GM23338 (cell line): ENCODE measurements around the gene SRGAP3. TPM values are rescaled to one million over a fixed set of nuclear protein-coding genes. Genes with fewer than 3 reads are reported as not detected.

ENCODE experiments used
- ATAC-seq: fragments of 200-7000 bp; cut with Tn5 transposase; 3 replicates; pipeline ENCODE4 v1.9.1; 2020
- DNase-seq: peaks from one replicate; pipeline ENCODE4 v3.0.0-alpha.2; 2015; ENCODE audit warnings: low spot score
- H2AFZ ChIP-seq: fragments of 200-600 bp; sonication (generic); 2 replicates; pipeline ENCODE4 v1.8.0; 2016; ENCODE audit warnings: antibody characterized with exemption, mild to moderate bottlenecking, moderate library complexity
- H3F3A ChIP-seq: fragments of 200-600 bp; sonication (generic); replicated peaks from 2 replicates; pipeline ENCODE4 v1.8.0; 2017; ENCODE audit warnings: antibody characterized with exemption, mixed run types, low read depth
- H3K27ac ChIP-seq: fragments of 200-600 bp; sonication (generic); 2 replicates; pipeline ENCODE4 v1.6.1; 2016; ENCODE audit warnings: low read depth
- H3K27me3 ChIP-seq: fragments of 200-600 bp; sonication (generic); 2 replicates; pipeline ENCODE4 v1.8.0; 2016; ENCODE audit warnings: mild to moderate bottlenecking, mixed run types, moderate library complexity; ENCODE audit not compliant: insufficient read depth
- H3K36me3 ChIP-seq: fragments of 200-600 bp; sonication (generic); 2 replicates; pipeline ENCODE4 v1.8.0; 2016; ENCODE audit warnings: mild to moderate bottlenecking; ENCODE audit not compliant: insufficient read depth
- H3K4me1 ChIP-seq: fragments of 200-600 bp; sonication (generic); 2 replicates; pipeline ENCODE4 v1.8.0; 2016; ENCODE audit warnings: mild to moderate bottlenecking, moderate library complexity; ENCODE audit not compliant: insufficient read depth
- H3K4me2 ChIP-seq: fragments of 200-600 bp; sonication (generic); 2 replicates; pipeline ENCODE4 v1.7.1; 2017; ENCODE audit warnings: mixed run types
- H3K4me3 ChIP-seq: fragments of 200-600 bp; sonication (generic); 2 replicates; pipeline ENCODE4 v1.6.1; 2016; ENCODE audit warnings: mixed run types
- H3K79me2 ChIP-seq: fragments of 200-600 bp; sonication (generic); replicated peaks from 2 replicates; pipeline ENCODE4 v1.8.0; 2017; ENCODE audit warnings: mild to moderate bottlenecking; ENCODE audit not compliant: insufficient read depth
- H3K9me2 ChIP-seq: fragments of 200-600 bp; sonication (generic); 2 replicates; pipeline ENCODE4 v1.8.0; 2017; ENCODE audit not compliant: insufficient read depth
- H4K20me1 ChIP-seq: fragments of 200-600 bp; sonication (generic); replicated peaks from 2 replicates; pipeline ENCODE4 v1.8.0; 2017; ENCODE audit warnings: mild to moderate bottlenecking; ENCODE audit not compliant: insufficient read depth
- H3K27ac Mint-ChIP-seq: 2 replicates; pipeline ENCODE4 v1.8.0; 2020; ENCODE audit warnings: inconsistent platforms, mild to moderate bottlenecking, moderate library complexity, mixed read lengths
- H3K27me3 Mint-ChIP-seq: 3 replicates; pipeline ENCODE4 v1.8.0; 2022; ENCODE audit warnings: low read depth, mild to moderate bottlenecking, moderate library complexity, mixed read lengths, inconsistent platforms; ENCODE audit not compliant: insufficient read depth, poor library complexity
- H3K36me3 Mint-ChIP-seq: 3 replicates; pipeline ENCODE4 v1.8.0; 2021; ENCODE audit warnings: low read depth, mild to moderate bottlenecking, inconsistent platforms, moderate library complexity, mixed read lengths
- H3K4me1 Mint-ChIP-seq: 3 replicates; pipeline ENCODE4 v1.8.0; 2020; ENCODE audit warnings: mild to moderate bottlenecking, inconsistent platforms, mixed read lengths
- H3K4me3 Mint-ChIP-seq: 3 replicates; pipeline ENCODE4 v1.8.0; 2021; ENCODE audit warnings: moderate library complexity, mild to moderate bottlenecking, inconsistent platforms, mixed read lengths
- H3K9me3 Mint-ChIP-seq: 3 replicates; pipeline ENCODE4 v1.8.0; 2020; ENCODE audit warnings: moderate library complexity, mild to moderate bottlenecking, inconsistent platforms, mixed read lengths
- EZH2 ChIP-seq: fragments of 200-600 bp; sonication (generic); IDR thresholded peaks from one replicate; pipeline ENCODE4 v1.8.0; 2017; ENCODE audit warnings: antibody characterized with exemption, mild to moderate bottlenecking, low read depth; ENCODE audit not compliant: unreplicated experiment
- STAT1 ChIP-seq: IDR thresholded peaks from one replicate; pipeline ENCODE4 v1.6.1; 2016; ENCODE audit warnings: antibody characterized with exemption; ENCODE audit not compliant: unreplicated experiment
- polyA plus RNA-seq: library from polyadenylated mRNA; unstranded; fragments of >200 nt; fragmentation: Nextera tagmentation; extraction: Ambion mirVana; gene quantifications from 2 replicates; pipeline ENCODE4 v1.2.1, GENCODE V29; 2016
- total RNA-seq: library from RNA; depleted of rRNA; stranded (reverse); fragments of >200 nt; shearing (Covaris generic); gene quantifications from 2 replicates; pipeline ENCODE4 v1.2.3, GENCODE V29; 2014
- TF ChIP-seq, protein P1 (sequence below): fragments of 250-450 bp; sonication (Bioruptor Pico); IDR thresholded peaks from 2 replicates; pipeline ENCODE4 v1.5.0; 2020; ENCODE audit warnings: mild to moderate bottlenecking, moderate library complexity
- TF ChIP-seq, protein P2 (sequence below): IDR thresholded peaks from one replicate; pipeline ENCODE4 v1.6.1; 2018; ENCODE audit warnings: antibody characterized with exemption; ENCODE audit not compliant: unreplicated experiment
- TF ChIP-seq, protein P3 (sequence below), 2 experiments: fragments of 200-600 bp in 1 of 2; sonication (generic) in 1 of 2; conservative IDR thresholded peaks; 2 replicates each; pipeline versions ENCODE4 v1.5.1 to v1.6.1; 2016 to 2017; ENCODE audit warnings: antibody characterized with exemption in 2 of 2, low read depth in 2 of 2, mild to moderate bottlenecking in 2 of 2, moderate library complexity in 1 of 2

SRGAP3 gene
- total and polyA plus RNA-seq, 2 experiments from 2014 or later = 6.4 to 9.4 TPM

DNA sequence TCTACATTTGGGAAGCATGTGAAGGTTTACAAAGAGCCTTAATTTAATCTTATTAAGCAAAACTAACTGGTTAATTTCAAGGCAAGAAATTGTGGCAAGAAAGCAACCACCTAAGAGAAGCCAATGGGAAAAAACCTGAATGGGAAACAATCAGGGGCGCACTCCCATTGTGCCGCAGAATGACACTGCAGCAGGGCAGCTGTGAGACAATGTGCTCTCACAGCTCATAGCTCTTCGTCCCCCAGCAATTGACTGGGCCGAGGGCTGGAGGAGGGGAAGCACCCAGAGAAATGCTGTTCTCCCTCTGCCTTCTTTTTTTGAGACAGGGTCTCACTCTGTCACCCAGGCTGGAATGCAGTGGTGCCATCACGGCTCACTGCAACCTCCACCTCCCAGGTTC, 192.9 kb downstream of the SRGAP3 start (continued):
- TF ChIP-seq, protein P1, sequence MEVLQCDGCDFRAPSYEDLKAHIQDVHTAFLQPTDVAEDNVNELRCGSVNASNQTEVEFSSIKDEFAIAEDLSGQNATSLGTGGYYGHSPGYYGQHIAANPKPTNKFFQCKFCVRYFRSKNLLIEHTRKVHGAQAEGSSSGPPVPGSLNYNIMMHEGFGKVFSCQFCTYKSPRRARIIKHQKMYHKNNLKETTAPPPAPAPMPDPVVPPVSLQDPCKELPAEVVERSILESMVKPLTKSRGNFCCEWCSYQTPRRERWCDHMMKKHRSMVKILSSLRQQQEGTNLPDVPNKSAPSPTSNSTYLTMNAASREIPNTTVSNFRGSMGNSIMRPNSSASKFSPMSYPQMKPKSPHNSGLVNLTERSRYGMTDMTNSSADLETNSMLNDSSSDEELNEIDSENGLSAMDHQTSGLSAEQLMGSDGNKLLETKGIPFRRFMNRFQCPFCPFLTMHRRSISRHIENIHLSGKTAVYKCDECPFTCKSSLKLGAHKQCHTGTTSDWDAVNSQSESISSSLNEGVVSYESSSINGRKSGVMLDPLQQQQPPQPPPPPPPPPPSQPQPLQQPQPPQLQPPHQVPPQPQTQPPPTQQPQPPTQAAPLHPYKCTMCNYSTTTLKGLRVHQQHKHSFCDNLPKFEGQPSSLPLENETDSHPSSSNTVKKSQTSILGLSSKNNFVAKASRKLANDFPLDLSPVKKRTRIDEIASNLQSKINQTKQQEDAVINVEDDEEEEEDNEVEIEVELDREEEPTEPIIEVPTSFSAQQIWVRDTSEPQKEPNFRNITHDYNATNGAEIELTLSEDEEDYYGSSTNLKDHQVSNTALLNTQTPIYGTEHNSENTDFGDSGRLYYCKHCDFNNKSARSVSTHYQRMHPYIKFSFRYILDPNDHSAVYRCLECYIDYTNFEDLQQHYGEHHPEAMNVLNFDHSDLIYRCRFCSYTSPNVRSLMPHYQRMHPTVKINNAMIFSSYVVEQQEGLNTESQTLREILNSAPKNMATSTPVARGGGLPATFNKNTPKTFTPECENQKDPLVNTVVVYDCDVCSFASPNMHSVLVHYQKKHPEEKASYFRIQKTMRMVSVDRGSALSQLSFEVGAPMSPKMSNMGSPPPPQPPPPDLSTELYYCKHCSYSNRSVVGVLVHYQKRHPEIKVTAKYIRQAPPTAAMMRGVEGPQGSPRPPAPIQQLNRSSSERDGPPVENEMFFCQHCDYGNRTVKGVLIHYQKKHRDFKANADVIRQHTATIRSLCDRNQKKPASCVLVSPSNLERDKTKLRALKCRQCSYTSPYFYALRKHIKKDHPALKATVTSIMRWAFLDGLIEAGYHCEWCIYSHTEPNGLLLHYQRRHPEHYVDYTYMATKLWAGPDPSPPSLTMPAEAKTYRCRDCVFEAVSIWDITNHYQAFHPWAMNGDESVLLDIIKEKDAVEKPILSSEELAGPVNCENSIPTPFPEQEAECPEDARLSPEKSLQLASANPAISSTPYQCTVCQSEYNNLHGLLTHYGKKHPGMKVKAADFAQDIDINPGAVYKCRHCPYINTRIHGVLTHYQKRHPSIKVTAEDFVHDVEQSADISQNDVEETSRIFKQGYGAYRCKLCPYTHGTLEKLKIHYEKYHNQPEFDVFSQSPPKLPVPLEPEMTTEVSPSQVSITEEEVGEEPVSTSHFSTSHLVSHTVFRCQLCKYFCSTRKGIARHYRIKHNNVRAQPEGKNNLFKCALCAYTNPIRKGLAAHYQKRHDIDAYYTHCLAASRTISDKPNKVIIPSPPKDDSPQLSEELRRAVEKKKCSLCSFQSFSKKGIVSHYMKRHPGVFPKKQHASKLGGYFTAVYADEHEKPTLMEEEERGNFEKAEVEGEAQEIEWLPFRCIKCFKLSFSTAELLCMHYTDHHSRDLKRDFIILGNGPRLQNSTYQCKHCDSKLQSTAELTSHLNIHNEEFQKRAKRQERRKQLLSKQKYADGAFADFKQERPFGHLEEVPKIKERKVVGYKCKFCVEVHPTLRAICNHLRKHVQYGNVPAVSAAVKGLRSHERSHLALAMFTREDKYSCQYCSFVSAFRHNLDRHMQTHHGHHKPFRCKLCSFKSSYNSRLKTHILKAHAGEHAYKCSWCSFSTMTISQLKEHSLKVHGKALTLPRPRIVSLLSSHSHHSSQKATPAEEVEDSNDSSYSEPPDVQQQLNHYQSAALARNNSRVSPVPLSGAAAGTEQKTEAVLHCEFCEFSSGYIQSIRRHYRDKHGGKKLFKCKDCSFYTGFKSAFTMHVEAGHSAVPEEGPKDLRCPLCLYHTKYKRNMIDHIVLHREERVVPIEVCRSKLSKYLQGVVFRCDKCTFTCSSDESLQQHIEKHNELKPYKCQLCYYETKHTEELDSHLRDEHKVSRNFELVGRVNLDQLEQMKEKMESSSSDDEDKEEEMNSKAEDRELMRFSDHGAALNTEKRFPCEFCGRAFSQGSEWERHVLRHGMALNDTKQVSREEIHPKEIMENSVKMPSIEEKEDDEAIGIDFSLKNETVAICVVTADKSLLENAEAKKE (CRISPR knock-in tag) = no peak
- TF ChIP-seq STAT1 = no peak

DNA sequence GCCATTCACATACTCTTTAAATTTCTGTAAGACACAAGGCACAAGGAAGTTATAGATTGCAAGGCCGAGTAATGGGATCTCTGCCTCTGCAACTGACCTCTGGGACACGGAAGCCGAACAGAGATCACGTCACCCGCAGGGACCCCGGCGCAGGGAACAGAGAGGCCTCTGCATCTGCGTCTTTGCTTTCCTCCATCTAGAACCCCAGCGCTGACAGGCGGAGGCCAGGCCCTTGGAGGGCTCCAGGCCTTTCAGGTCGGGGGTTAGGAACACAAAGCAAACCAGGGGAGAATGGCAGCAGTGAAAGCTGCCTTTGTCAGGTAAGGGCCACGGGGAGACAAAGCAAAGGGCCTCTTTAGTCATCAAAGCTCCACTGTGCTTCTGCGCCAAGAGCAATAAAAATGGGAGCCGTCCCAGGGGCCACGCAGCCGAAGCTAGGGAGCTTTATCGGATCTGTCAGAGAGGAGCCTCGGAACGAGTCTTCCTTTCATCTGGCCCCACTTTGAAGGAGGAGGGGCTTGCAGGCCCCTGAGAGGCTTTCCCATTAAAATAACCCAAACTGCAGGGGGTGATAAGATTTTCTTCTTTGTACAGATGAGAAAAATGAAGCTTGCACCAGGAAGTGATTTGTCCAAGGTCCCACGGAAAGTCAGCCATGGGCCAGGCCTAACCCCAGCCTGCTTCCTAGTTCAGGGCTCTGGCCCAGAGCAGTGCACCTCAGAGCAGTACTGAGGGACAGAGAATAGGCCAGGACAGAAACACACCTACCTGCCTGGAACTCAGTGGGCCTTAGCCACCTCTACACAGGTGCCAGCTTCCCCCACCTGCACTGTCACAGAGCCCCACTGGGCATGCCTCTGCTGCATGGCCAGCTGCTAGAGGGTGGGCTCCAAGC, 201.7 kb downstream of the SRGAP3 start:
- ATAC-seq = peak; percentile 68
- Histone ChIP-seq H3K4me2 (no peak overlapping the region), H4K20me1 (no peaks in the 10 kb centered on the region), H3K9me2 (no peaks in the 10 kb centered on the region), H3K4me1 (no peaks in the 10 kb centered on the region), H3K79me2 (no peaks in the 10 kb centered on the region), H3K27me3 (no peaks in the 10 kb centered on the region), H3K27ac (no peak overlapping the region), H3F3A (no peaks in the 10 kb centered on the region), H2AFZ (no peak overlapping the region), H3K4me3 (no peak overlapping the region), H3K36me3 (no peaks in the 10 kb centered on the region; the same call in 1 of the 2 replicates)
- H3K4me3 Mint-ChIP-seq = no peak overlapping the region
- no peaks in the 10 kb centered on the region for H3K9me3 Mint-ChIP-seq
- H3K27me3 Mint-ChIP-seq = no peaks in the 10 kb centered on the region
- H3K4me1 Mint-ChIP-seq = peaks cover 5% of the 10 kb centered on the region; the same call in 2 of the 3 replicates
- H3K27ac Mint-ChIP-seq = no peak overlapping the region
- no peak for TF ChIP-seq EZH2
- TF ChIP-seq, protein P2, sequence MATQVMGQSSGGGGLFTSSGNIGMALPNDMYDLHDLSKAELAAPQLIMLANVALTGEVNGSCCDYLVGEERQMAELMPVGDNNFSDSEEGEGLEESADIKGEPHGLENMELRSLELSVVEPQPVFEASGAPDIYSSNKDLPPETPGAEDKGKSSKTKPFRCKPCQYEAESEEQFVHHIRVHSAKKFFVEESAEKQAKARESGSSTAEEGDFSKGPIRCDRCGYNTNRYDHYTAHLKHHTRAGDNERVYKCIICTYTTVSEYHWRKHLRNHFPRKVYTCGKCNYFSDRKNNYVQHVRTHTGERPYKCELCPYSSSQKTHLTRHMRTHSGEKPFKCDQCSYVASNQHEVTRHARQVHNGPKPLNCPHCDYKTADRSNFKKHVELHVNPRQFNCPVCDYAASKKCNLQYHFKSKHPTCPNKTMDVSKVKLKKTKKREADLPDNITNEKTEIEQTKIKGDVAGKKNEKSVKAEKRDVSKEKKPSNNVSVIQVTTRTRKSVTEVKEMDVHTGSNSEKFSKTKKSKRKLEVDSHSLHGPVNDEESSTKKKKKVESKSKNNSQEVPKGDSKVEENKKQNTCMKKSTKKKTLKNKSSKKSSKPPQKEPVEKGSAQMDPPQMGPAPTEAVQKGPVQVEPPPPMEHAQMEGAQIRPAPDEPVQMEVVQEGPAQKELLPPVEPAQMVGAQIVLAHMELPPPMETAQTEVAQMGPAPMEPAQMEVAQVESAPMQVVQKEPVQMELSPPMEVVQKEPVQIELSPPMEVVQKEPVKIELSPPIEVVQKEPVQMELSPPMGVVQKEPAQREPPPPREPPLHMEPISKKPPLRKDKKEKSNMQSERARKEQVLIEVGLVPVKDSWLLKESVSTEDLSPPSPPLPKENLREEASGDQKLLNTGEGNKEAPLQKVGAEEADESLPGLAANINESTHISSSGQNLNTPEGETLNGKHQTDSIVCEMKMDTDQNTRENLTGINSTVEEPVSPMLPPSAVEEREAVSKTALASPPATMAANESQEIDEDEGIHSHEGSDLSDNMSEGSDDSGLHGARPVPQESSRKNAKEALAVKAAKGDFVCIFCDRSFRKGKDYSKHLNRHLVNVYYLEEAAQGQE = no peak
- TF ChIP-seq, protein P3, sequence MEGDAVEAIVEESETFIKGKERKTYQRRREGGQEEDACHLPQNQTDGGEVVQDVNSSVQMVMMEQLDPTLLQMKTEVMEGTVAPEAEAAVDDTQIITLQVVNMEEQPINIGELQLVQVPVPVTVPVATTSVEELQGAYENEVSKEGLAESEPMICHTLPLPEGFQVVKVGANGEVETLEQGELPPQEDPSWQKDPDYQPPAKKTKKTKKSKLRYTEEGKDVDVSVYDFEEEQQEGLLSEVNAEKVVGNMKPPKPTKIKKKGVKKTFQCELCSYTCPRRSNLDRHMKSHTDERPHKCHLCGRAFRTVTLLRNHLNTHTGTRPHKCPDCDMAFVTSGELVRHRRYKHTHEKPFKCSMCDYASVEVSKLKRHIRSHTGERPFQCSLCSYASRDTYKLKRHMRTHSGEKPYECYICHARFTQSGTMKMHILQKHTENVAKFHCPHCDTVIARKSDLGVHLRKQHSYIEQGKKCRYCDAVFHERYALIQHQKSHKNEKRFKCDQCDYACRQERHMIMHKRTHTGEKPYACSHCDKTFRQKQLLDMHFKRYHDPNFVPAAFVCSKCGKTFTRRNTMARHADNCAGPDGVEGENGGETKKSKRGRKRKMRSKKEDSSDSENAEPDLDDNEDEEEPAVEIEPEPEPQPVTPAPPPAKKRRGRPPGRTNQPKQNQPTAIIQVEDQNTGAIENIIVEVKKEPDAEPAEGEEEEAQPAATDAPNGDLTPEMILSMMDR (conservative IDR thresholded peaks at IDR 0.05; ENCODE audit: low read depth in 2 of 2) = no peak
- DNase-seq = no peak
- peaks cover 5% of the 10 kb centered on the region; the same call in 1 of the 3 replicates for H3K36me3 Mint-ChIP-seq
